Gastrocnemius medialis (tissue), 4 donors: ENCODE data around the gene RPP21. TPM values are rescaled to one million over a fixed set of nuclear protein-coding genes. Genes with fewer than 3 reads are reported as not detected.
A peak's percentile ranks its signal among the peaks of the same experiment; 100 is the strongest.

ENCODE experiments used
- ATAC-seq, 2 donors: fragments of 150-250 bp; one replicate each; pipeline ENCODE4 v1.9.1; 2016
- DNase-seq, 2 donors: peaks; one replicate each; pipeline ENCODE4 v3.0.0-alpha.2; 2019
- H3K27ac ChIP-seq, 4 donors: fragments of 200-600 bp; sonication (generic); 1 replicate in 1 of 4; 2 replicates in 3 of 4; pipeline ENCODE4 v1.5.1; 2016 to 2018; ENCODE audit warnings: mild to moderate bottlenecking in 2 of 4, moderate library complexity in 1 of 4
- H3K27me3 ChIP-seq, 3 donors: fragments of 200-600 bp; sonication (generic) in 2 of 3; 1 replicate in 1 of 3; 2 replicates in 2 of 3; pipeline versions ENCODE4 v1.5.1 to v1.6.0; 2016 to 2019; ENCODE audit warnings: mild to moderate bottlenecking in 1 of 3, moderate library complexity in 1 of 3
- H3K36me3 ChIP-seq, 2 donors: fragments of 200-600 bp; sonication (generic) in 1 of 2; one replicate each; pipeline ENCODE4 v1.5.1; 2017 to 2018
- H3K4me1 ChIP-seq, 2 donors: fragments of 200-600 bp; sonication (generic) in 1 of 2; one replicate each; pipeline ENCODE4 v1.5.1; 2016 to 2017; ENCODE audit warnings: mild to moderate bottlenecking in 2 of 2
- H3K4me3 ChIP-seq, 4 donors: fragments of 200-600 bp; sonication (generic) in 3 of 4; 1 replicate in 1 of 4; 2 replicates in 3 of 4; pipeline ENCODE4 v1.5.1; 2016 to 2019; ENCODE audit warnings: mild to moderate bottlenecking in 2 of 4
- H3K9me3 ChIP-seq, 3 donors: fragments of 200-600 bp; sonication (generic) in 2 of 3; 1 replicate in 1 of 3; 2 replicates in 2 of 3; pipeline ENCODE4 v1.5.1; 2016 to 2019
- CTCF ChIP-seq, 5 experiments: fragments of 450-650 bp in 3 of 5; fragments of 200-600 bp in 2 of 5; sonication (generic) in 2 of 5; IDR thresholded peaks in 4 of 5; conservative IDR thresholded peaks in 1 of 5; 1 replicate in 4 of 5; 2 replicates in 1 of 5; pipeline ENCODE4 v1.5.1; 2016 to 2019; ENCODE audit warnings: antibody characterized with exemption in 5 of 5, mild to moderate bottlenecking in 3 of 5, moderate library complexity in 3 of 5
- POLR2A ChIP-seq, 2 donors: fragments of 450-650 bp; IDR thresholded peaks; one replicate each; pipeline ENCODE4 v1.6.1; 2017; ENCODE audit warnings: antibody characterized with exemption in 2 of 2, mild to moderate bottlenecking in 2 of 2, moderate library complexity in 2 of 2
- in situ Hi-C, 4 donors: fragments of 200-750 bp; cut with MboI; loops; one replicate each; pipeline versions ENCODE4 v1.15.0 to v1.8.0; 2017; ENCODE audit warnings: low sequenced_read_pairs in 4 of 4
- intact Hi-C: fragments of 100-400 bp; cut with DNase I; formaldehyde crosslinking; loops from one replicate; pipeline ENCODE4 v1.15.1; 2023; ENCODE audit warnings: low total_unique reads
- total RNA-seq, 4 donors: library from RNA; depleted of rRNA; stranded (reverse); fragments of >200 nt; gene quantifications; one replicate each; pipeline versions ENCODE4 v1.1.0 to v1.2.3, GENCODE V29; 2016

Gene RPP21
- total RNA-seq, 4 donors from 2014 or later: 44.5 to 103 (median 85.4) TPM

- DNase-seq (no peak), ATAC-seq (no peak)
- peaks cover 0 to 7% (median 0%) of the 10 kb centered on the region in 3 donors for H3K27me3 ChIP-seq
- H3K27ac ChIP-seq: no peak overlapping the region
- H3K4me3 ChIP-seq: no peak overlapping the region
- intact Hi-C loops (no loop called here), in situ Hi-C loops (no loop called here)
- H3K9me3 ChIP-seq: no peaks in the 10 kb centered on the region
- H3K36me3 ChIP-seq: peaks cover 0 to 14% of the 10 kb centered on the region in 2 donors
- no peak for TF ChIP-seq CTCF (IDR thresholded peaks at IDR 0.05 in 4 of 5, conservative IDR thresholded peaks at IDR 0.05 in 1 of 5)
- TF ChIP-seq POLR2A (IDR thresholded peaks at IDR 0.05): no peak
- peaks cover 5 to 10% of the 10 kb centered on the region in 2 donors for H3K4me1 ChIP-seq
These were observed 5.6 kb downstream of the RPP21 start for GRCh38 chr6:30350524-30350923.

- Histone ChIP-seq H3K4me3 (no peak overlapping the region), H3K27ac (no peak overlapping the region), H3K27me3 (peaks cover 5 to 18% (median 9%) of the 10 kb centered on the region in 3 donors), H3K4me1 (no peaks in the 10 kb centered on the region), H3K9me3 (no peaks in the 10 kb centered on the region), H3K36me3 (peaks cover 0 to 1% of the 10 kb centered on the region in 2 donors)
- DNase-seq (no peak), ATAC-seq (no peak)
- intact Hi-C loops (no loop called here), in situ Hi-C loops (no loop called here)
- TF ChIP-seq POLR2A (IDR thresholded peaks at IDR 0.05): no peak
These were observed 7.6 kb downstream of the RPP21 start for GRCh38 chr6:30352550-30352949.

- DNase-seq: no peak
- no peak for ATAC-seq
- intact Hi-C loops: no loop called here
- Histone ChIP-seq H3K9me3 (no peaks in the 10 kb centered on the region), H3K4me3 (no peak overlapping the region), H3K4me1 (no peaks in the 10 kb centered on the region), H3K36me3 (no peaks in the 10 kb centered on the region), H3K27me3 (peaks cover 30 to 38% (median 36%) of the 10 kb centered on the region in 3 donors), H3K27ac (no peak overlapping the region)
- TF ChIP-seq POLR2A (IDR thresholded peaks at IDR 0.05): no peak
- TF ChIP-seq CTCF (IDR thresholded peaks at IDR 0.05 in 4 of 5, conservative IDR thresholded peaks at IDR 0.05 in 1 of 5): no peak
- in situ Hi-C loops: no loop called here
These were observed 10.3 kb downstream of the RPP21 start for GRCh38 chr6:30355281-30355680.

- no peaks in the 10 kb centered on the region for H3K4me1 ChIP-seq
- no peaks in the 10 kb centered on the region for H3K36me3 ChIP-seq
- H3K27ac ChIP-seq: no peak overlapping the region
- DNase-seq: no peak
- peaks cover 36 to 47% (median 44%) of the 10 kb centered on the region in 3 donors for H3K27me3 ChIP-seq
- TF ChIP-seq POLR2A (IDR thresholded peaks at IDR 0.05) (no peak), CTCF (IDR thresholded peaks at IDR 0.05 in 4 of 5, conservative IDR thresholded peaks at IDR 0.05 in 1 of 5) (no peak)
- intact Hi-C loops (no loop called here), in situ Hi-C loops (no loop called here)
- no peak for ATAC-seq
- no peaks in the 10 kb centered on the region for H3K9me3 ChIP-seq
- H3K4me3 ChIP-seq: no peak overlapping the region
These were observed 11.6 kb downstream of the RPP21 start for GRCh38 chr6:30356536-30356935.

- DNase-seq (no peak), ATAC-seq (peak in 1 of 2 donors; percentile 33)
- H3K4me3 ChIP-seq: peak overlapping the region in 1 of 4 donors; percentile 29
- no peaks in the 10 kb centered on the region for H3K36me3 ChIP-seq
- intact Hi-C loops: no loop called here
- H3K27me3 ChIP-seq: peaks cover 36 to 54% (median 44%) of the 10 kb centered on the region in 3 donors
- no peak overlapping the region for H3K27ac ChIP-seq
- TF ChIP-seq CTCF (IDR thresholded peaks at IDR 0.05 in 4 of 5, conservative IDR thresholded peaks at IDR 0.05 in 1 of 5) (peak in 3 of 5 experiments; percentile 20 to 49 (median 41)), POLR2A (IDR thresholded peaks at IDR 0.05) (no peak)
- no peaks in the 10 kb centered on the region for H3K4me1 ChIP-seq
- no peaks in the 10 kb centered on the region for H3K9me3 ChIP-seq
- in situ Hi-C loops: no loop called here
These were observed 13.0 kb downstream of the RPP21 start for GRCh38 chr6:30357678-30358540.
